VCaP (cell line): ENCODE data around the gene RAI1.

ENCODE experiments used
- H3K27ac ChIP-seq: fragments of 450-650 bp; 2 replicates; pipeline ENCODE4 v1.5.1; 2017
- TF ChIP-seq, protein P1 (sequence below): fragments of 450-650 bp; conservative IDR thresholded peaks from 2 replicates; pipeline ENCODE4 v1.5.1; 2017; ENCODE audit warnings: mild to moderate bottlenecking, moderate library complexity

Gene RAI1

DNA sequence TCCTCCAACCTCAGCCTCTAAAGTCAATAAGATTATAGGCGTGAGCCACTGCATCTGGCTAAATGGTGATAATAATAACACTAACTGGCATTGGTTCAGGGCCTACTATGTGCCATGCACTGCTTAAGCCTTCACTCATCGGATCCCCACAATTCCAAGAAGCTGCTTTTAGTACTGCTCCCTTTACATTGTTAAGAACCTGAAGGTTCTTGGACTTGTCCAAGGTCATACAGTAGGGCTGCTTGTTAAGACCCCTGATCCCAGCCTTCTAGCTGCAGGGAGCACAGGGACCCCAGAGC lies 149.0 kb downstream of the RAI1 start:
- TF ChIP-seq, protein P1, sequence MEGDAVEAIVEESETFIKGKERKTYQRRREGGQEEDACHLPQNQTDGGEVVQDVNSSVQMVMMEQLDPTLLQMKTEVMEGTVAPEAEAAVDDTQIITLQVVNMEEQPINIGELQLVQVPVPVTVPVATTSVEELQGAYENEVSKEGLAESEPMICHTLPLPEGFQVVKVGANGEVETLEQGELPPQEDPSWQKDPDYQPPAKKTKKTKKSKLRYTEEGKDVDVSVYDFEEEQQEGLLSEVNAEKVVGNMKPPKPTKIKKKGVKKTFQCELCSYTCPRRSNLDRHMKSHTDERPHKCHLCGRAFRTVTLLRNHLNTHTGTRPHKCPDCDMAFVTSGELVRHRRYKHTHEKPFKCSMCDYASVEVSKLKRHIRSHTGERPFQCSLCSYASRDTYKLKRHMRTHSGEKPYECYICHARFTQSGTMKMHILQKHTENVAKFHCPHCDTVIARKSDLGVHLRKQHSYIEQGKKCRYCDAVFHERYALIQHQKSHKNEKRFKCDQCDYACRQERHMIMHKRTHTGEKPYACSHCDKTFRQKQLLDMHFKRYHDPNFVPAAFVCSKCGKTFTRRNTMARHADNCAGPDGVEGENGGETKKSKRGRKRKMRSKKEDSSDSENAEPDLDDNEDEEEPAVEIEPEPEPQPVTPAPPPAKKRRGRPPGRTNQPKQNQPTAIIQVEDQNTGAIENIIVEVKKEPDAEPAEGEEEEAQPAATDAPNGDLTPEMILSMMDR = no peak
- no peak overlapping the region for H3K27ac ChIP-seq

GRCh38 chr17:17830740-17831207 lies 149.5 kb downstream of the RAI1 start:
- TF ChIP-seq, protein P1 = no peak
- H3K27ac ChIP-seq = no peak overlapping the region

- TF ChIP-seq, protein P1 = no peak
- H3K27ac ChIP-seq = no peak overlapping the region
These were observed 150.2 kb downstream of the RAI1 start for GRCh38 chr17:17831208-17832031.

DNA sequence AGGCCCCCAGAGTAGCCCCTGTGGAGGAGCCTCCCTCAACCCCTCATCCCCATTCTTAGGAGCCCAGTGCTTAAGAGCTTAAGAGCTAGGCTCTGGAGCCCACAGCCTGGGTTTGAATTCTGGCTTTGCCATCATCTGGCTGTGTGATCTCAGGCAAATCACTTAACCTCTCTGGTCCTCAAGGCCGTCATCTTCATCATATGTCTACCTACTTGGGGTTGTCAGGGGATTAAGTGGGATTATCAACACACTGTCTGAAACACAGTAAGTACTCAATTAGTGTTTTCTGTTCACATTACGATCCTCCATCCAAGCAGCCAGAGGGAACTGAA lies 150.7 kb downstream of the RAI1 start:
- H3K27ac ChIP-seq = no peak overlapping the region
- TF ChIP-seq, protein P1 = no peak

DNA sequence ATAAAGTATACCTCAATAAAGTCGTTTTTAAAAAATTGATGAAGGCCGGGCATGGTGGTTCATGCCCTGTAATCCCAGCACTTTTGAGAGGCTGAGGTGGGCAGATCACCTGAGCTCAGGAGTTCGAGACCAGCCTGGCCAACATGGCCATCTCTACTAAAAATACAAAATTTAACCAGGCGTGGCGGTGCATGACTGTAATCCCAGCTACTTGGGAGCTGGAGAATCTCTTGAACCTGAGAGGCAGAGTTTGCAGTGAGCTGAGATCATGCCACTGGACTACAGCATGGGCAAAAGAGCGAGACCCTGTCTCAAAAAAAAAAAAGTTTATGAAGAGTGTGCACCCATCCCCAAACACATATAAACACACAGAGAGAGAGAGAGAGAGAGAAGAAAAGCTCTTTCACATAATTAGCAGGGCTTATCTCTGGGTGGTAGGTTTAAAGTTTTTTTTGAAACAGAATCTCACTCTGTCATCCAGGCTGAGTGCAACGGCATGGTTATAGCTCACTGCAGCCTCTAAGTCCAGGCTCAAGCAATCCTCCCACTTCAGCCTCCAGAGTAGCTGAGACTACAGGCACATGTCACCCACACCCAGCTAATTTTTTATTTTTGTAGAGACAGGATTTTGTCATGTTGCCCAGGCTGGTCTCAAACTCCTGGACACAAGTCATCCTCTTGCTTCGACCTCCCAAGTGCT lies 152.6 kb downstream of the RAI1 start:
- TF ChIP-seq, protein P1 = no peak
- H3K27ac ChIP-seq = no peak overlapping the region

GRCh38 chr17:17834974-17835373 lies 153.7 kb downstream of the RAI1 start:
- no peak overlapping the region for H3K27ac ChIP-seq
- TF ChIP-seq, protein P1 = no peak

- TF ChIP-seq, protein P1 = no peak
- H3K27ac ChIP-seq = peak overlapping the region; percentile 96
These were observed 154.4 kb downstream of the RAI1 start for GRCh38 chr17:17835415-17836249.
